GM12878 (cell line): Measurements from ENCODE around the gene KIF5A. TPM values are rescaled to one million over a fixed set of nuclear protein-coding genes. Genes with fewer than 3 reads are reported as not detected.

Source experiments
- ATAC-seq: fragments of 200-7000 bp; cut with Tn5 transposase; 3 replicates; pipeline ENCODE4 v1.9.1; 2020; ENCODE audit warnings: mild to moderate bottlenecking, moderate library complexity
- BruUV-seq: library from RNA; stranded (reverse); fragments of 400-500 nt; replicated peaks from 2 replicates; lab custom pipeline; 2021; lab: Mats Ljungman, UMichigan
- CTCF ChIA-PET: fragments of 300-600 bp; sonication (Branson Sonifier 250); formaldehyde crosslinking; extraction: SDS; loops from one replicate; lab custom pipeline; 2021; ENCODE audit warnings: inconsistent platforms; lab: Yijun Ruan, JAX
- POLR2A ChIA-PET: fragments of 350-600 bp; formaldehyde crosslinking; extraction: SDS; loops from one replicate; lab custom pipeline; 2021; ENCODE audit warnings: inconsistent platforms; lab: Charles Lee
- RAD21 ChIA-PET: fragments of 300-600 bp; sonication (Branson Sonifier 250); formaldehyde crosslinking; loops from one replicate; lab custom pipeline; 2023; ENCODE audit warnings: antibody characterized with exemption; ENCODE audit not compliant: unreplicated experiment; lab: Charles Lee
- SMC1A ChIA-PET: fragments of 300-600 bp; sonication (Branson Sonifier 250); formaldehyde crosslinking; loops from one replicate; lab custom pipeline; 2023; ENCODE audit not compliant: unreplicated experiment, uncharacterized antibody; lab: Charles Lee
- DNase-seq: peaks from one replicate; pipeline ENCODE4 v3.0.0-alpha.2; 2011; ENCODE audit warnings: low read depth, low spot score
- FAIRE-seq: peaks from 3 replicates; lab custom pipeline; 2011; peaks lifted over from hg19 to GRCh38; lab: Jason Lieb, UNC
- H2AFZ ChIP-seq: 2 replicates; pipeline ENCODE4 v1.6.0; 2011; ENCODE audit warnings: low read depth, low read length, control low read depth; ENCODE audit not compliant: control insufficient read depth
- H3K27ac ChIP-seq: 2 replicates; pipeline ENCODE4 v1.5.1; 2011; ENCODE audit warnings: control low read depth; ENCODE audit not compliant: control insufficient read depth, insufficient read depth
- H3K27me3 ChIP-seq, 2 experiments: replicated peaks in 1 of 2; 2 replicates each; pipeline versions ENCODE4 v1.6.0 to v1.6.1; 2011; ENCODE audit warnings: low read length in 1 of 2; ENCODE audit not compliant: control insufficient read depth in 2 of 2, insufficient read depth in 2 of 2
- H3K36me3 ChIP-seq, 2 experiments: 2 replicates each; pipeline ENCODE4 v1.5.1; 2011; ENCODE audit warnings: low read length in 1 of 2; ENCODE audit not compliant: control insufficient read depth in 2 of 2, insufficient read depth in 2 of 2
- H3K4me1 ChIP-seq: 2 replicates; pipeline ENCODE4 v1.6.1; 2011; ENCODE audit warnings: mild to moderate bottlenecking, low read length, moderate library complexity, mixed read lengths; ENCODE audit not compliant: control insufficient read depth, insufficient read depth
- H3K4me2 ChIP-seq: 2 replicates; pipeline ENCODE4 v1.6.0; 2011; ENCODE audit warnings: control low read depth; ENCODE audit not compliant: control insufficient read depth, insufficient read depth
- H3K4me3 ChIP-seq: fragments of 200-600 bp; sonication (generic); 2 replicates; pipeline ENCODE4 v1.5.1; 2016
- H3K79me2 ChIP-seq: 2 replicates; pipeline ENCODE4 v1.6.0; 2011; ENCODE audit warnings: low read length; ENCODE audit not compliant: control insufficient read depth, insufficient read depth
- H3K9ac ChIP-seq: 2 replicates; pipeline ENCODE4 v1.8.0; 2011; ENCODE audit warnings: low read length, control low read depth, mixed read lengths; ENCODE audit not compliant: control insufficient read depth, insufficient read depth
- H3K9me3 ChIP-seq: replicated peaks from 3 replicates; pipeline ENCODE4 v1.5.1; 2011; ENCODE audit warnings: mild to moderate bottlenecking, low read length; ENCODE audit not compliant: control insufficient read depth, insufficient read depth
- H4K20me1 ChIP-seq: 2 replicates; pipeline ENCODE4 v1.6.0; 2011; ENCODE audit not compliant: control insufficient read depth, insufficient read depth
- E2F4 ChIP-seq: IDR thresholded peaks from 2 replicates; pipeline ENCODE4 v1.6.1; 2012; ENCODE audit warnings: low read depth, low read length, improper control_type of control experiment
- SREBF1 ChIP-seq: IDR thresholded peaks from 2 replicates; pipeline ENCODE4 v1.6.1; 2012; ENCODE audit warnings: mild to moderate bottlenecking, low read length
- TBL1XR1 ChIP-seq: IDR thresholded peaks from 2 replicates; pipeline ENCODE4 v1.6.1; 2012; ENCODE audit warnings: low read depth, low read length, improper control_type of control experiment
- ZNF687 ChIP-seq: fragments of 450-650 bp; IDR thresholded peaks from 2 replicates; pipeline ENCODE4 v1.6.1; 2017; ENCODE audit warnings: mild to moderate bottlenecking, moderate library complexity
- WGBS: methylation state at CpG from one replicate; pipeline ENCODE4 v1.1.6; 2016; ENCODE audit warnings: low lambda C conversion rate; ENCODE audit not compliant: insufficient replicate concordance, insufficient coverage; ENCODE audit errors: missing lambda C conversion rate; 5-methylcytosine and 5-hydroxymethylcytosine counted together
- in situ Hi-C: fragments of 300-500 bp; cut with MboI; formaldehyde crosslinking; loops from 9 replicates; pipeline ENCODE4 v1.14.3; 2018; ENCODE audit warnings: mixed read lengths
- intact Hi-C: fragments of 100-400 bp; cut with micrococcal nuclease; formaldehyde crosslinking; loops from one replicate; pipeline ENCODE4 v1.14.2; 2022; ENCODE audit not compliant: unreplicated experiment
- polyA plus RNA-seq, 11 experiments: library from polyadenylated mRNA; depleted of rRNA in 4 of 11; unstranded in 6 of 11; stranded (reverse) in 5 of 11; fragments of >200 nt; fragmentation: Nextera tagmentation in 4 of 11; fragmentation: Illumina TruSeq in 1 of 11; extraction: Ambion mirVana in 4 of 11; extraction: Trizol in 1 of 11; gene quantifications; 1 replicate in 1 of 11; 2 replicates in 10 of 11; pipeline versions ENCODE4 v1.2.1 to v1.2.3, GENCODE V29; 2011 to 2016; ENCODE audit warnings: inconsistent platforms in 2 of 11, missing spikeins in 2 of 11, low read depth in 1 of 11
- total RNA-seq, 4 experiments: library from RNA; depleted of rRNA in 3 of 4; stranded (reverse); fragments of >200 nt in 3 of 4; fragmentation: Illumina TruSeq in 1 of 4; extraction: Trizol in 1 of 4; gene quantifications; 2 replicates each; pipeline versions ENCODE4 v1.2.1 to v1.2.3, GENCODE V29; 2013 to 2021

The KIF5A gene
- total and polyA plus RNA-seq, 10 of the 15 experiments (the other 5 are each of a cell fraction or from before 2014, with no cell fraction given): 0.35 to 2.9 (median 0.97) TPM

DNA sequence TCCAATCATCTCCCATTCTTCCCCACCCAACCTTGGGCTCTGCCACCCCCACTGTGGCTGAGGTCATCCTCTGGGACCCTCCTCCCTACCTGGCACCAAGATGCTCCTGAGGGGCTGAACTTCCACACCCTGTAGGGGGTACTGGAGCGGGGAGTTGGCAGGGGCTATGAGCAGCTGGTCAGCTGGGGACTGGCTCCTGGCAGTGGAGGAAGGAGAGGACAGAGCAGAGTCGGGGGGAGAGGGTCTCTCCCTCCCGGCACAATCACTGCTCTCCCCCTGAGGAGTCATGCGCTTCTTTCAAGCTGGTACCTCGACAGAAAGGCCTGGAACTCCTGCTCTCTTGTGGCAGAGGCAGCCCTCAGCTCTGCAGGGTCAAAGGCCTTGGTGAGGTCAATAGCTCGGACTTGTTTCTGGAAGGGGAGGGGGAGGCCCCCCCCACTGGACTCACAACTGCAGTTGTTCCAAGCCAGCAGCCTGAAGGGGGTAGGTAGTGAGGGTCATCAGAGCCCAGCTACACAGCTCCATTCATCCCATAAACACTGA, 81.1 kb downstream of the KIF5A start:
- DNase-seq (no peak), ATAC-seq (no peak), FAIRE-seq (no peak)
- H3K36me3 ChIP-seq: no peaks in the 10 kb centered on the region
- ChIA-PET CTCF (interaction anchor here (0.9 to 1.4 kb wide), 4 partner anchors 16 to 179 kb away, joined by 3 to 11 read pairs (median 5); no protein-coding TSS in a partner anchor), SMC1A (interaction anchor here (0.8 to 1.2 kb wide), 2 partner anchors 9 to 47 kb away, joined by 3 to 5 read pairs; no protein-coding TSS in a partner anchor), POLR2A (interaction anchor here (0.6 kb wide), 1 partner anchor 840 kb away, joined by 3 read pairs; no protein-coding TSS in a partner anchor), RAD21 (no interaction called here)
- H3K79me2 ChIP-seq: no peaks in the 10 kb centered on the region
- H3K27ac ChIP-seq: no peak overlapping the region
- H3K9ac ChIP-seq: no peak overlapping the region
- no peak overlapping the region for H3K4me3 ChIP-seq
- H3K9me3 ChIP-seq: no peaks in the 10 kb centered on the region
- no peak for TF ChIP-seq SREBF1
- no peak for TF ChIP-seq E2F4
- no peak for TF ChIP-seq TBL1XR1
- no peak for TF ChIP-seq ZNF687
- intact Hi-C loops: no loop called here
- BruUV-seq: no TSS peak
- H2AFZ ChIP-seq: no peak overlapping the region
- WGBS: 12% methylated on average over 6 of the region's 6 CpGs
- H3K4me2 ChIP-seq: no peak overlapping the region
- in situ Hi-C loops: no loop called here
- no peaks in the 10 kb centered on the region for H4K20me1 ChIP-seq
- peaks cover 23% of the 10 kb centered on the region in 2 experiments for H3K27me3 ChIP-seq
- no peaks in the 10 kb centered on the region for H3K4me1 ChIP-seq
